ENCODE measurements around the gene ELMO1.

DNA sequence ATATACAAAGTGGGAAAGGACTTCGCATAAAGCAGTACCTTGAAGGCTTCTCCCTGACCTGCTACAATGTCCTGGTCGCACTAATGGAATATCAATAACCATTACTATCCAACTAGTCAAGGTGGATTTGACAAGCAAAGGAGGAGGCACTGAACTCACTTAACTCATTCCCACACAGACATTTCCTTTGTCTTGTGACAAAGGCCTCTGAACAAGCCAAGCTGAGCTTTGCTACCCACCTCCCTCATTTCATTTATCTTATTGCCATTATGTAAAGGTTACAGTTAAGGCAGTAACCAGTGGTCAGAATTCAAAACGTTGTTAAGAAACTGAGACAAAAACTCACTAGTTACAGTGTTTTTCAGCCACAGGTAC lies 7.3 kb downstream of the ELMO1 start:
- TF ChIP-seq, protein P1, sequence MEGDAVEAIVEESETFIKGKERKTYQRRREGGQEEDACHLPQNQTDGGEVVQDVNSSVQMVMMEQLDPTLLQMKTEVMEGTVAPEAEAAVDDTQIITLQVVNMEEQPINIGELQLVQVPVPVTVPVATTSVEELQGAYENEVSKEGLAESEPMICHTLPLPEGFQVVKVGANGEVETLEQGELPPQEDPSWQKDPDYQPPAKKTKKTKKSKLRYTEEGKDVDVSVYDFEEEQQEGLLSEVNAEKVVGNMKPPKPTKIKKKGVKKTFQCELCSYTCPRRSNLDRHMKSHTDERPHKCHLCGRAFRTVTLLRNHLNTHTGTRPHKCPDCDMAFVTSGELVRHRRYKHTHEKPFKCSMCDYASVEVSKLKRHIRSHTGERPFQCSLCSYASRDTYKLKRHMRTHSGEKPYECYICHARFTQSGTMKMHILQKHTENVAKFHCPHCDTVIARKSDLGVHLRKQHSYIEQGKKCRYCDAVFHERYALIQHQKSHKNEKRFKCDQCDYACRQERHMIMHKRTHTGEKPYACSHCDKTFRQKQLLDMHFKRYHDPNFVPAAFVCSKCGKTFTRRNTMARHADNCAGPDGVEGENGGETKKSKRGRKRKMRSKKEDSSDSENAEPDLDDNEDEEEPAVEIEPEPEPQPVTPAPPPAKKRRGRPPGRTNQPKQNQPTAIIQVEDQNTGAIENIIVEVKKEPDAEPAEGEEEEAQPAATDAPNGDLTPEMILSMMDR (IDR thresholded peaks at IDR 0.05; ENCODE audit: low read depth, low read length), result no peak
- TF ChIP-seq POLR2A (IDR thresholded peaks at IDR 0.05; ENCODE audit: extremely low read depth, insufficient read length) (no peak), MYC (IDR thresholded peaks at IDR 0.05; ENCODE audit: low read depth, low read length) (no peak)
- TF ChIP-seq, protein P2, sequence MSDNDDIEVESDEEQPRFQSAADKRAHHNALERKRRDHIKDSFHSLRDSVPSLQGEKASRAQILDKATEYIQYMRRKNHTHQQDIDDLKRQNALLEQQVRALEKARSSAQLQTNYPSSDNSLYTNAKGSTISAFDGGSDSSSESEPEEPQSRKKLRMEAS (IDR thresholded peaks at IDR 0.05; ENCODE audit: low read depth, low read length), result no peak

Data from NB4 (cell line).